Activated CD8-positive, alpha-beta T cell treated with anti-CD3 and anti-CD28 coated beads, Interleukin-2, amount 10 ng/mL, durations not matched to agents 7 days and 5 days (primary cell): Measurements from ENCODE around the gene FAM110A. TPM values are rescaled to one million over a fixed set of nuclear protein-coding genes. Genes with fewer than 3 reads are reported as not detected.

ENCODE experiments used
- ATAC-seq: fragments of 150-1000 bp; cut with Tn5 transposase; one replicate; pipeline ENCODE4 v1.10.0; 2021; ENCODE audit warnings: moderate library complexity
- CTCF ChIA-PET: fragments of 350-600 bp; sonication (Branson Sonifier 250); formaldehyde crosslinking; loops from one replicate; lab custom pipeline; 2021; ENCODE audit warnings: antibody characterized with exemption; lab: Charles Lee
- POLR2A ChIA-PET: fragments of 350-600 bp; sonication (Branson Sonifier 250); formaldehyde crosslinking; loops from one replicate; lab custom pipeline; 2021; ENCODE audit warnings: antibody characterized with exemption; lab: Charles Lee
- DNase-seq: peaks from one replicate; pipeline ENCODE4 v3.0.0-alpha.2; 2020
- H3K27ac Mint-ChIP-seq: one replicate; pipeline ENCODE4 v1.8.0; 2021; ENCODE audit warnings: mild to moderate bottlenecking, mixed read lengths
- H3K27me3 Mint-ChIP-seq: one replicate; pipeline ENCODE4 v1.8.0; 2021; ENCODE audit warnings: low read depth, mixed read lengths
- H3K36me3 Mint-ChIP-seq: one replicate; pipeline ENCODE4 v1.8.0; 2021; ENCODE audit warnings: low read depth, mixed read lengths
- H3K4me1 Mint-ChIP-seq: one replicate; pipeline ENCODE4 v1.8.0; 2021; ENCODE audit warnings: low read depth, mixed read lengths
- H3K4me3 Mint-ChIP-seq: one replicate; pipeline ENCODE4 v1.8.0; 2021; ENCODE audit warnings: mild to moderate bottlenecking, mixed read lengths
- H3K9me3 Mint-ChIP-seq: one replicate; pipeline ENCODE4 v1.8.0; 2022; ENCODE audit warnings: mixed read lengths; ENCODE audit not compliant: insufficient read depth
- total RNA-seq, 2 experiments: library from RNA; stranded (reverse); gene quantifications; one replicate each; pipeline ENCODE4 v1.2.3, GENCODE V29; 2021

Gene FAM110A
- total RNA-seq, 2 experiments from 2014 or later = 35.9 to 36.3 TPM

DNA sequence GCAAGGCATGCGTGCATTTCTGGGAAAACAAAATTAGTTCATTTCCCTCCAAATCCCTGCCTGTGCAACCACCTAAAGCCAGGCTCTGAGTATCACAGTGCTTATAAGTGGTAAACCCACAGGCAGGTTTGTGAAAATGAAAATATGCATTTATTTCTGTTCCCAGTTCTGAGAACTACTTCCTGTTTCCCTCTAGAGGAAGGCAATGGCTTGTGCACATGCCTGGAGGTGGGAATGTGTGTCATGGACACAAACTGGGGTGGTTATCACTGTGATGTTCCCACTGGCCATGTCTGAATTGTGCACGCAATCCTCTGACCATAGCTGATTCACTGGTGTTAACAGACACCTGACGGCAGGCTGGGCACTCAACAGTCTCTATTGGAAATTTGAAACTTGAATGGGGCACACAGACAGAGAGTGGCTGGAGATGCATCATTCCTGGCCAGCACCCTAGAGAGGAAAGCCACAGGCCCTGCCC lies 26.3 kb downstream of the FAM110A start:
- ChIA-PET CTCF (interaction anchor here (1.0 to 1.5 kb wide), 5 partner anchors 13 to 116 kb away, joined by 3 to 5 read pairs (median 3); partner anchors contain the start of gene FAM110A), POLR2A (interaction anchor here (1.0 to 1.6 kb wide), 2 partner anchors 13 to 28 kb away, joined by 3 to 6 read pairs; no protein-coding TSS in a partner anchor)
- peaks cover 14% of the 10 kb centered on the region for H3K36me3 Mint-ChIP-seq
- H3K27me3 Mint-ChIP-seq = no peaks in the 10 kb centered on the region
- no peak for DNase-seq
- no peaks in the 10 kb centered on the region for H3K9me3 Mint-ChIP-seq
- no peak overlapping the region for H3K4me3 Mint-ChIP-seq
- H3K4me1 Mint-ChIP-seq = peaks cover 74% of the 10 kb centered on the region
- peak overlapping the region; percentile 76 for H3K27ac Mint-ChIP-seq
- peak; percentile 11 for ATAC-seq

DNA sequence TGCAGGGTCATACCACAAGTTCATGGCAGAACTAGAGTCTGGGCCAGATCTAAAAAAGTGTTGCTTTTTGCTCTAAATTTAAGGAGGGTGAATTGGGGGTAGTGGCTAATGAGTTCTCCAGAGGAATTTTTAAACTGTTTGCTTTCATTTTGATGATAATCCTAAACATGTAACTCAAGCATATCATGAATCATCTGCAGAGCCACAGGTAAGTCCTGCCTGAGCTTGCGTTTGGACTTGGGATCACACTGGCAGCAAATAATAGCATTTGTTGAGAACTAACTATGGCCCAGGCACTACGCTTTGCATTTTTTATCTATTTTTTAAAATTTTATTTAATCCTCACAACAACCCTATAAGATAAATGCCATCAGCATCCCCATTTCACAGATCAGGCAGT lies 27.4 kb downstream of the FAM110A start:
- POLR2A ChIA-PET = no interaction called here
- Mint-ChIP-seq H3K27me3 (peaks cover 3% of the 10 kb centered on the region), H3K9me3 (no peaks in the 10 kb centered on the region), H3K4me3 (no peak overlapping the region), H3K27ac (no peak overlapping the region), H3K36me3 (peaks cover 14% of the 10 kb centered on the region), H3K4me1 (peaks cover 63% of the 10 kb centered on the region)
- ATAC-seq (no peak), DNase-seq (no peak)
- CTCF ChIA-PET = no interaction called here

DNA sequence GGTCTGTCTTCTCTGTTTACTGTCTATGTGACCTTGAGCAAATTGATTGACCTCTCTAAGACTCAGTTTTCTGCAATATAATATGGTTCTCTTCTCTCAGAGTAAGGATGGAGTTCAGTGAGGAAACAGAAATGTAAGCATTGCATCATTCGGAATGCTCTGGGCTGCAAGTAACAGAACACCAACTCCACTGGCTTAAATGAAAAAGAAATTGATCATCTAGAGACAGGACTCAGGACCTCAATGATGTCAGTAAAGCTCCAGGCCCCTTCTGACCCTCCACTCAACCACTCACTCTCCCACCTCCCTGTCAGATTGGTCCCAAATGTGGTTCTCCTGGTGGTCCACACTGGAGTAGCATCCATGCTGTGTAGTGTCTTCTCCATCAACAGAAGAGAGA lies 31.9 kb downstream of the FAM110A start:
- peaks cover 3% of the 10 kb centered on the region for H3K27me3 Mint-ChIP-seq
- DNase-seq (no peak), ATAC-seq (no peak)
- H3K36me3 Mint-ChIP-seq = no peaks in the 10 kb centered on the region
- no peak overlapping the region for H3K4me3 Mint-ChIP-seq
- no peak overlapping the region for H3K27ac Mint-ChIP-seq
- H3K4me1 Mint-ChIP-seq = peaks cover 17% of the 10 kb centered on the region
- no peaks in the 10 kb centered on the region for H3K9me3 Mint-ChIP-seq
- CTCF ChIA-PET = interaction anchor here (1.3 kb wide), 1 partner anchor 91 kb away, joined by 4 read pairs; no protein-coding TSS in a partner anchor
- POLR2A ChIA-PET = no interaction called here

DNA sequence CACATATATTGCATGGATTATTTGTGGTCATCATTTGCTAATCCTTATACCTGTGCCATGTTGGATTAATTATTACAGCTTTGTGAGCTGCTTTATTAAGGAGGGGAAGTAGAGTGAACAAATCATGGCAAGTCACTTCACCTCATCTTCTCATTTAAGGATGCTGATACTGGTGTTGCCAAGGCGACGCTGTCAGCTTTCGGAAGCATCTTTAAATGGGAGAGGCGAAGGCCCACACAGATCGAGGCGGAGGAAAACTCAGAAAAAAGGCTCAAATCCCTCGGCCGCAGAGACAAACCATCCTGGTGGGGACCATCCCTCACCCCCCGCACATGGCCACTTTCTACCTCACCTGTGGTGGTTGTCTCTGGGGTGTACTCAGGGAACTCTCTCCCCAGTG lies 34.8 kb downstream of the FAM110A start:
- CTCF ChIA-PET = no interaction called here
- no peak for DNase-seq
- H3K9me3 Mint-ChIP-seq = no peaks in the 10 kb centered on the region
- no peak for ATAC-seq
- H3K27me3 Mint-ChIP-seq = peaks cover 3% of the 10 kb centered on the region
- peaks cover 10% of the 10 kb centered on the region for H3K4me1 Mint-ChIP-seq
- POLR2A ChIA-PET = no interaction called here
- no peak overlapping the region for H3K27ac Mint-ChIP-seq
- no peak overlapping the region for H3K4me3 Mint-ChIP-seq
- no peaks in the 10 kb centered on the region for H3K36me3 Mint-ChIP-seq

DNA sequence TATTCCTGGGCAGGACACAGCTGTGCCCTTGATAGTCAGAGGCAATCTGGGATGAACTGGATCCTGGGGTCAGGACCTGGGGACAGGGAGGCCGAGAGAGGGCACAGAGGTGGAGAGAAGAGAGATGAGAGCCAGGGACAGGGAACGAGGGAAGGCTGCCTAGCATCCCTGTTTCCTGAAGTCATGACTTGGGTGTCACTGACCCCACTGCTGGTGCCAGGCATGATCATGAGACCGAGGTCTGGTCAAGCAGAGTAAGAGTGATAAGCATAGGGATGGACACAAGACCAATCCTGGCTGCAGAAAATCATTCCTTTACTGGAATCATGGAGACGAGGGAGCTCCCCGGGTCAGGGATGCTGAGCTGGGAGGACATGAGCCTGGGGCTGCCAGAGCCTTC lies 36.1 kb downstream of the FAM110A start:
- Mint-ChIP-seq H3K9me3 (no peaks in the 10 kb centered on the region), H3K27ac (no peak overlapping the region), H3K4me1 (peaks cover 9% of the 10 kb centered on the region), H3K4me3 (no peak overlapping the region), H3K27me3 (peaks cover 3% of the 10 kb centered on the region), H3K36me3 (no peaks in the 10 kb centered on the region)
- POLR2A ChIA-PET = interaction anchor here (0.6 kb wide), 1 partner anchor 18 kb away, joined by 3 read pairs; no protein-coding TSS in a partner anchor
- ATAC-seq (no peak), DNase-seq (no peak)
- CTCF ChIA-PET = no interaction called here

DNA sequence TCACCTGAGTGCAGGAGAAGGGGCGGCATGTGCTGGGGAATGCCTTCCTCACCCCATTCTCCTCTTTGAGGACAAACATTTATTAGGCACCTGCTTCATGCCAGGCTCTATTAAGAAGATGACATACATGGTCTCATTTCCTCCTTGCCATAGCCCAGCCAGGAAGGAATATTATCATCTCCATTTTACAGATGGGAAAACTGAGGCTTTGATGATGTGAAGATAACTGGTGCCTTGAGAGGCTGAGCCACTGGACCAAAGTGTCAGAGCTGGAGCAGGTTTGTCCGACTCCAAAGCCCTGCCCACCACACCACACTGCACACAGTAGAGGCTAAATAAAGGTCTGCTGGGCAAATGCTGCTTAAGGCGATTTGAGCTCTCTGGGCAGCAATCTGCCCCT lies 37.2 kb downstream of the FAM110A start:
- DNase-seq (no peak), ATAC-seq (no peak)
- CTCF ChIA-PET = no interaction called here
- Mint-ChIP-seq H3K4me1 (peaks cover 9% of the 10 kb centered on the region), H3K36me3 (no peaks in the 10 kb centered on the region), H3K9me3 (no peaks in the 10 kb centered on the region), H3K27ac (no peak overlapping the region), H3K4me3 (no peak overlapping the region), H3K27me3 (no peaks in the 10 kb centered on the region)
- POLR2A ChIA-PET = no interaction called here

DNA sequence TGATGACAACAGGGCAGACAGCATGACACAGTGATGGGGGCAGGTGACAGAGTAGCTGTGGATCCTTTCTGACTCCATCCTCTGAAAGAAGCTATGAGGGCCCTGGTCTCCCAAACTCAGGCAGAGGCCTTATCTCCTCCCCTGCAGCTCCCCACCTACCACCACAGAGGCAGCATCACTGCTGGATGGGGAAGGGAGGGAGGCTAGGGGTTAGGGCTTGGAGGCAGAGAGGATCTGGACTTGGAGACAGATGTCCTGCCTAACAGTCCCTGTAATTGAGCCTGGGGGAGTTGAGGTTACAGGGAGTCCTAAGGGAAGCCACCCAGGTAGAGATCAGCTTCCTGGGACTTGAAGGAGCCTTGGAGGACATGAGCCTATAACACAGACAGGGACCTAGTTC lies 37.9 kb downstream of the FAM110A start:
- Mint-ChIP-seq H3K9me3 (no peaks in the 10 kb centered on the region), H3K27me3 (no peaks in the 10 kb centered on the region), H3K4me1 (peaks cover 9% of the 10 kb centered on the region), H3K27ac (no peak overlapping the region), H3K36me3 (no peaks in the 10 kb centered on the region), H3K4me3 (no peak overlapping the region)
- no peak for ATAC-seq
- POLR2A ChIA-PET = no interaction called here
- CTCF ChIA-PET = no interaction called here
- DNase-seq = no peak

DNA sequence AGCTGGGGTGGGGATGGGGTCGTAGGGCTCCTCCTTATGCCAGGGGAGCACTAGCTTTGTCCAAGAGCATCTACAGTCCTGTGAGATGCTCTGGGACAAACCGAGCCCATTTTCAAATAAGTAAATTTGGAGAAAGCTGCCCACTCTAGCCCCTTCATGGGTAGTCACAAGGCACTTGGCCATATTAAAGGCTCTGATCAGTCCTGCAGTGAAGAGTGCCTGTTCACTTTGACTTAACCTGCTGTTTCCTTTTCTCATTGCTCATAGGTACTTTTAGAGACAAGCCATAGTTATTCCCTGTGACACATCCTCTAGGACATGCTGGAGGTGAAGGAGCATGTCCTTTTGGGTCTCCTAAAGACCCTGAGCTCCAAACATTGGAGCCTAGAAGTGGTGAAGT lies 38.4 kb downstream of the FAM110A start:
- Mint-ChIP-seq H3K4me1 (peaks cover 9% of the 10 kb centered on the region), H3K4me3 (no peak overlapping the region), H3K27me3 (no peaks in the 10 kb centered on the region), H3K36me3 (no peaks in the 10 kb centered on the region), H3K9me3 (no peaks in the 10 kb centered on the region), H3K27ac (no peak overlapping the region)
- CTCF ChIA-PET = no interaction called here
- DNase-seq = no peak
- POLR2A ChIA-PET = no interaction called here
- ATAC-seq = no peak

DNA sequence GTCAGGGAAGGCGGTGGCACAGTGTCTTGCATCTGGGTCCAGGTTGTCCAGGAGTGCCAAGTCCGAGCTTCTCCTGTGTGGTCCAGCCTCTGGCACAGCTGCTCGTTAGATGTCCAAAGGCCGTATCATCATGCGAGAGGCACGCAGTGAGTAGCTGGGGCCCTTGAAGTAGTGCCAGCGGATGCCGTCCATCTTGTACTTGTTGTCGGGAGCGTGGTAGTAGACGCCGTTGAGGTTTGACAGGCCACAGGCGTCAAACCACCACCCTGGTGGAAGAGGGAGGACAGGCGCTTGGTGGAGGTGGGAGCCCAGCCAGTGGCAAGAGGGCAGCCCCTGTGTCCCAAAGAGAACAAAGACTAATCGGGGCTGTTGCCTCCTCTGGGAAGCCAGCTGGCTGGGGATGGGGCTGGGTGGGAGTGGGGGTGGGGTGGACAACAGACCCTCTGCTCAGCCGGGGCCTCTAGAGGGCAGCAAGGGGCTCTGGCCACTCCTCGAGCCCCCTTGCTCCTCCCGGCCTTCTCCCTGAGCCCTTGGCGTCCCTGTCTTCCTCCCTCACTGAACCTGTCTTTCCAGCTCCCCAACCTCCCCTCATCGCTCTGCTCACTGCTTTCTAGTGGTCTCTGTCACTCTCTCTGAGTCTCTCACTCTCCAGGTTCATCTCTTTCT lies 39.5 kb downstream of the FAM110A start:
- no peaks in the 10 kb centered on the region for H3K36me3 Mint-ChIP-seq
- H3K27me3 Mint-ChIP-seq = no peaks in the 10 kb centered on the region
- POLR2A ChIA-PET = no interaction called here
- DNase-seq (no peak), ATAC-seq (no peak)
- CTCF ChIA-PET = interaction anchor here (0.9 kb wide), 1 partner anchor 60 kb away, joined by 3 read pairs; no protein-coding TSS in a partner anchor
- H3K4me3 Mint-ChIP-seq = no peak overlapping the region
- peaks cover 9% of the 10 kb centered on the region for H3K4me1 Mint-ChIP-seq
- H3K9me3 Mint-ChIP-seq = no peaks in the 10 kb centered on the region
- H3K27ac Mint-ChIP-seq = no peak overlapping the region

DNA sequence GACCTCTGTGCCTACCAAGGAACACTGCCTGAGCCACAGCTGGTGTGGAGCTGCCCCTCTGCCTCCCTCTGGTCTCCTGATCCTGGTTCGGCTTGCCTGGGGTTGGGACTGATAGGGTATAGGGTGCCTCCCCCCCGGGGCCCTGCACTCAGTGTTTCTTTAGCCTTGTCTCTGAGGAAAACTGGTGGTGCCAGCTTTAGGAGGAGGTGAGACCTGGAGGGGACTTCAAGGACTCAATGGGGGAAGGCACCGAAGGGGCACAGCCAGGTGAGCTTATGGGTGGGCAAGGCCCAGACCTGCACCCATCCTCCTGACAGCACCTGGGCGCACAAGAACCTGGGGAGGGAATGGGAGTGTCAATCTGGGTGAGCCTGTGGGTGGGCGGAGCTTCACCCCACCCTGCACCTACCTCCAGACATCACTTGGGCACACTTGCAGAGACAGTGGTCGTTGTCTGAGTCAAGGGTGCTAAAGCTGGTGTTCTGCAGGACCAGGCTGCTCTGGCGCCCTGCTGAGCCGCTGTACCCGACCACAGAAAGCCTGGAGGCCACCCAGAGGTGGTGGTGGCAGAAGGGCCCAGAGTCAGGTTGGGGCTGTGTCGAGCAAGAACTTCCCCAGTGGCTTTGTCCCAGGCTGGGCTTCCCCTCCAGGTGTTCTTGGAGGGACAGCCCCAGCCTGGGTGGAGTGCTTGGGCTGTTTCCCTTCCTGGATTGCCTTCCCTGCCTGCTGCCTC lies 40.5 kb downstream of the FAM110A start:
- no peak overlapping the region for H3K27ac Mint-ChIP-seq
- ATAC-seq = no peak

DNA sequence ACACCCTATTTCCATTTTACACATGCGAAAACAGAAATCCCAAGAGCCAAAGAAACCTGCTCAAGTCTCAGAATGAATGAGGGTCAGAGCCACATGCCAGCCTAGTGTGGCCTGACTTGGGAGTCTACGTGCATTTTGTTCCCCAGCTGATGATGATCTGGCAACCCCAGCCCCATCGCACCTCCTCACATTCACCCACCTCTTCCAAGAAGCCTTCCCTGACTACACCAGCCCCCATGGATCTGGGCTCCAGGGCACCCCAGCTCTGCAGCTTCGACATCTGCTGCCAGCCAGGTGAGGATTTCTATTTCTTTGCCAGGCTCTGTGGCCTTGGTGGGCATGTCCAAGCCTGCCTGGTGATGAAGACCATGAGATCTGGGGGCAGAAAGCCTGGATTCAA lies 41.6 kb downstream of the FAM110A start:
- no peak overlapping the region for H3K4me3 Mint-ChIP-seq
- H3K36me3 Mint-ChIP-seq = no peaks in the 10 kb centered on the region
- ChIA-PET POLR2A (no interaction called here), CTCF (interaction anchor here (0.9 kb wide), 1 partner anchor 42 kb away, joined by 3 read pairs; the partner anchor contains the start of gene FAM110A)
- H3K9me3 Mint-ChIP-seq = no peaks in the 10 kb centered on the region
- no peak for DNase-seq
- no peak for ATAC-seq
- no peaks in the 10 kb centered on the region for H3K27me3 Mint-ChIP-seq
- H3K27ac Mint-ChIP-seq = no peak overlapping the region
- H3K4me1 Mint-ChIP-seq = peaks cover 9% of the 10 kb centered on the region

More for the DNA sequence above, 40.5 kb downstream of the FAM110A start:
- H3K4me1 Mint-ChIP-seq = peaks cover 9% of the 10 kb centered on the region
- H3K9me3 Mint-ChIP-seq = no peaks in the 10 kb centered on the region
- H3K4me3 Mint-ChIP-seq = no peak overlapping the region
- no peak for DNase-seq
- CTCF ChIA-PET = no interaction called here
- H3K27me3 Mint-ChIP-seq = no peaks in the 10 kb centered on the region
- POLR2A ChIA-PET = no interaction called here
- no peaks in the 10 kb centered on the region for H3K36me3 Mint-ChIP-seq

DNA sequence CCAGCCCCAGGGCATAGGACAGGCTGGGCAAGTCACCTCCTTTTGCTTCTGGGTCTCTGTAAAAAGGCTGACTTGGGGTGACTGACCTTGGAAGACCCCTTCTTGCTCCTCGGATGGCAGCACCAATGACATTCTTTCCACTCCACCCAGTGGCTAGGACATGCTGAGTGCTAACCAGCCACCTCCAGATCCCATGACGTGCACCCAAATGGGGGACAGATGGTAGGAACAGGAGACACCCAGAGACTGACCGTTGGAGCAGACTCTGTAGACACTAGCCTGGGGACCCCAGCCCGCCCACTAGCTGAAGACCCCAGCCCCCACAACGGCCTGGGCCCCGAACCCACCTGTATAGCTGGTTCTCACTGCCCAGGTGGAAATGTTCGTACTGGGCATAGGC lies 44.3 kb downstream of the FAM110A start:
- ChIA-PET CTCF (interaction anchor here (1.0 kb wide), 1 partner anchor 78 kb away, joined by 3 read pairs; no protein-coding TSS in a partner anchor), POLR2A (interaction anchor here (1.0 kb wide), 1 partner anchor 45 kb away, joined by 3 read pairs; the partner anchor contains the start of gene FAM110A)
- ATAC-seq (no peak), DNase-seq (no peak)
- H3K36me3 Mint-ChIP-seq = no peaks in the 10 kb centered on the region
- no peaks in the 10 kb centered on the region for H3K27me3 Mint-ChIP-seq
- peaks cover 32% of the 10 kb centered on the region for H3K4me1 Mint-ChIP-seq
- H3K9me3 Mint-ChIP-seq = no peaks in the 10 kb centered on the region
- H3K27ac Mint-ChIP-seq = no peak overlapping the region
- H3K4me3 Mint-ChIP-seq = no peak overlapping the region
